Right lobe of liver (tissue), 4 donors: ENCODE measurements around the gene FGF11.

Experiments
- POLR2A ChIP-seq: fragments of 450-650 bp; IDR thresholded peaks from one replicate; pipeline ENCODE4 v1.6.1; 2017; ENCODE audit warnings: antibody characterized with exemption, mild to moderate bottlenecking
- TF ChIP-seq, protein P1 (sequence below), 4 donors: fragments of 200-600 bp in 3 of 4; fragments of 450-650 bp in 1 of 4; IDR thresholded peaks; one replicate each; pipeline versions ENCODE4 v1.5.1 to v1.8.0; 2016 to 2022; ENCODE audit warnings: antibody characterized with exemption in 4 of 4, mild to moderate bottlenecking in 2 of 4
- donor health status: DM: no; HTN: no; CAD: no.
- donor health status: DM: no; HTN: no; CAD: no.
- donor health status: DM: no; HTN: yes; CAD: no.

DNA sequence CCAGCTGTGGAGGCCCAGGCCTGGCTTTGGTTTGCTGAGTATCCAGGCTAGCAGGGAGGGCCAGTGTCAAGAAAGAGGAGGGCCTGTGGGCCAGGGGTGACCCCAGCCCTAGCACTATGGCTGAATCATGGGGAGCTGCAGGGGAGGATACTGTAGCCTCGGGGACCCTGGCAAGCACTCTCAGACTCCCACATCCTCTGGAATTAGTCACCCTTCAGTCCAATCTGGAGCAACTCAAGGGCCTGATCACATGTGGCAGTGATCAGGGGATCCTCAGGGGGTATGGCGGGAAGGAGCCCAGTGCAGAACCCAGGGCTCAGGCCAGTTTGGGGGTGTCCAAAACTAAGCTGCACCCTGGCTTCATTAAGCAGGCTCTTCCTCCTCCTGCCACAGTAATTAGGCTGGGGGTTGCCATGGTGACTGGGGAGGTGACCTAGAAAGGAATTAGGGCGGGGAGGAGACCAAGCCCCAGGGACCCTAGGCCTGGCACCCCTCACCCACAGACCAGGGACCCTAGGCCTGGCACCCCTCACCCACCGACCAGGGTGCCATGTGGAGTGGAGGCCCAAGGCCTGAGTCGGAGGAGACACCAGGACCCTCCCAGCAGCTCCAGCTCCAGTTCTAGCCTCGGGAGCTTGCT, 25.8 kb upstream of the FGF11 start:
- TF ChIP-seq, protein P1, sequence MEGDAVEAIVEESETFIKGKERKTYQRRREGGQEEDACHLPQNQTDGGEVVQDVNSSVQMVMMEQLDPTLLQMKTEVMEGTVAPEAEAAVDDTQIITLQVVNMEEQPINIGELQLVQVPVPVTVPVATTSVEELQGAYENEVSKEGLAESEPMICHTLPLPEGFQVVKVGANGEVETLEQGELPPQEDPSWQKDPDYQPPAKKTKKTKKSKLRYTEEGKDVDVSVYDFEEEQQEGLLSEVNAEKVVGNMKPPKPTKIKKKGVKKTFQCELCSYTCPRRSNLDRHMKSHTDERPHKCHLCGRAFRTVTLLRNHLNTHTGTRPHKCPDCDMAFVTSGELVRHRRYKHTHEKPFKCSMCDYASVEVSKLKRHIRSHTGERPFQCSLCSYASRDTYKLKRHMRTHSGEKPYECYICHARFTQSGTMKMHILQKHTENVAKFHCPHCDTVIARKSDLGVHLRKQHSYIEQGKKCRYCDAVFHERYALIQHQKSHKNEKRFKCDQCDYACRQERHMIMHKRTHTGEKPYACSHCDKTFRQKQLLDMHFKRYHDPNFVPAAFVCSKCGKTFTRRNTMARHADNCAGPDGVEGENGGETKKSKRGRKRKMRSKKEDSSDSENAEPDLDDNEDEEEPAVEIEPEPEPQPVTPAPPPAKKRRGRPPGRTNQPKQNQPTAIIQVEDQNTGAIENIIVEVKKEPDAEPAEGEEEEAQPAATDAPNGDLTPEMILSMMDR (IDR thresholded peaks at IDR 0.05): no peak
- TF ChIP-seq POLR2A: no peak
